GM12878 (cell line): ENCODE data around the gene PTPRU. TPM values are rescaled to one million over a fixed set of nuclear protein-coding genes. Genes with fewer than 3 reads are reported as not detected.

Experiments
- ATAC-seq: fragments of 200-7000 bp; cut with Tn5 transposase; 3 replicates; pipeline ENCODE4 v1.9.1; 2020; ENCODE audit warnings: mild to moderate bottlenecking, moderate library complexity
- BruUV-seq: library from RNA; stranded (reverse); fragments of 400-500 nt; replicated peaks from 2 replicates; lab custom pipeline; 2021; lab: Mats Ljungman, UMichigan
- CTCF ChIA-PET: fragments of 300-600 bp; sonication (Branson Sonifier 250); formaldehyde crosslinking; extraction: SDS; loops from one replicate; lab custom pipeline; 2021; ENCODE audit warnings: inconsistent platforms; lab: Yijun Ruan, JAX
- POLR2A ChIA-PET: fragments of 350-600 bp; formaldehyde crosslinking; extraction: SDS; loops from one replicate; lab custom pipeline; 2021; ENCODE audit warnings: inconsistent platforms; lab: Charles Lee
- RAD21 ChIA-PET: fragments of 300-600 bp; sonication (Branson Sonifier 250); formaldehyde crosslinking; loops from one replicate; lab custom pipeline; 2023; ENCODE audit warnings: antibody characterized with exemption; ENCODE audit not compliant: unreplicated experiment; lab: Charles Lee
- SMC1A ChIA-PET: fragments of 300-600 bp; sonication (Branson Sonifier 250); formaldehyde crosslinking; loops from one replicate; lab custom pipeline; 2023; ENCODE audit not compliant: unreplicated experiment, uncharacterized antibody; lab: Charles Lee
- DNase-seq: peaks from one replicate; pipeline ENCODE4 v3.0.0-alpha.2; 2011; ENCODE audit warnings: low read depth, low spot score
- FAIRE-seq: peaks from 3 replicates; lab custom pipeline; 2011; peaks lifted over from hg19 to GRCh38; lab: Jason Lieb, UNC
- H2AFZ ChIP-seq: 2 replicates; pipeline ENCODE4 v1.6.0; 2011; ENCODE audit warnings: low read depth, low read length, control low read depth; ENCODE audit not compliant: control insufficient read depth
- H3K27ac ChIP-seq: 2 replicates; pipeline ENCODE4 v1.5.1; 2011; ENCODE audit warnings: control low read depth; ENCODE audit not compliant: control insufficient read depth, insufficient read depth
- H3K27me3 ChIP-seq, 2 experiments: replicated peaks in 1 of 2; 2 replicates each; pipeline versions ENCODE4 v1.6.0 to v1.6.1; 2011; ENCODE audit warnings: low read length in 1 of 2; ENCODE audit not compliant: control insufficient read depth in 2 of 2, insufficient read depth in 2 of 2
- H3K36me3 ChIP-seq, 2 experiments: 2 replicates each; pipeline ENCODE4 v1.5.1; 2011; ENCODE audit warnings: low read length in 1 of 2; ENCODE audit not compliant: control insufficient read depth in 2 of 2, insufficient read depth in 2 of 2
- H3K4me1 ChIP-seq: 2 replicates; pipeline ENCODE4 v1.6.1; 2011; ENCODE audit warnings: mild to moderate bottlenecking, low read length, moderate library complexity, mixed read lengths; ENCODE audit not compliant: control insufficient read depth, insufficient read depth
- H3K4me2 ChIP-seq: 2 replicates; pipeline ENCODE4 v1.6.0; 2011; ENCODE audit warnings: control low read depth; ENCODE audit not compliant: control insufficient read depth, insufficient read depth
- H3K4me3 ChIP-seq: fragments of 200-600 bp; sonication (generic); 2 replicates; pipeline ENCODE4 v1.5.1; 2016
- H3K79me2 ChIP-seq: 2 replicates; pipeline ENCODE4 v1.6.0; 2011; ENCODE audit warnings: low read length; ENCODE audit not compliant: control insufficient read depth, insufficient read depth
- H3K9ac ChIP-seq: 2 replicates; pipeline ENCODE4 v1.8.0; 2011; ENCODE audit warnings: low read length, control low read depth, mixed read lengths; ENCODE audit not compliant: control insufficient read depth, insufficient read depth
- H3K9me3 ChIP-seq: replicated peaks from 3 replicates; pipeline ENCODE4 v1.5.1; 2011; ENCODE audit warnings: mild to moderate bottlenecking, low read length; ENCODE audit not compliant: control insufficient read depth, insufficient read depth
- H4K20me1 ChIP-seq: 2 replicates; pipeline ENCODE4 v1.6.0; 2011; ENCODE audit not compliant: control insufficient read depth, insufficient read depth
- CBX5 ChIP-seq: sonication (generic); IDR thresholded peaks from 2 replicates; pipeline ENCODE4 v1.6.1; 2016; ENCODE audit warnings: low read depth, moderate library complexity, mild to moderate bottlenecking, inconsistent platforms
- ESRRA ChIP-seq: IDR thresholded peaks from 2 replicates; pipeline ENCODE4 v1.6.1; 2012; ENCODE audit warnings: mild to moderate bottlenecking, low read length, improper control_type of control experiment
- JUNB ChIP-seq: IDR thresholded peaks from 2 replicates; pipeline ENCODE4 v1.6.1; 2016; ENCODE audit warnings: antibody characterized with exemption, mild to moderate bottlenecking
- SRF ChIP-seq, 2 experiments: IDR thresholded peaks; 2 replicates each; pipeline ENCODE4 v1.6.1; 2011; ENCODE audit warnings: low read depth in 2 of 2, low read length in 2 of 2, mild to moderate bottlenecking in 1 of 2, moderate library complexity in 1 of 2
- ZNF24 ChIP-seq: fragments of 450-650 bp; IDR thresholded peaks from 2 replicates; pipeline ENCODE4 v1.6.1; 2017; ENCODE audit warnings: antibody characterized with exemption, mild to moderate bottlenecking
- WGBS: methylation state at CpG from one replicate; pipeline ENCODE4 v1.1.6; 2016; ENCODE audit warnings: low lambda C conversion rate; ENCODE audit not compliant: insufficient replicate concordance, insufficient coverage; ENCODE audit errors: missing lambda C conversion rate; 5-methylcytosine and 5-hydroxymethylcytosine counted together
- in situ Hi-C: fragments of 300-500 bp; cut with MboI; formaldehyde crosslinking; loops from 9 replicates; pipeline ENCODE4 v1.14.3; 2018; ENCODE audit warnings: mixed read lengths
- intact Hi-C: fragments of 100-400 bp; cut with micrococcal nuclease; formaldehyde crosslinking; loops from one replicate; pipeline ENCODE4 v1.14.2; 2022; ENCODE audit not compliant: unreplicated experiment
- polyA plus RNA-seq, 11 experiments: library from polyadenylated mRNA; depleted of rRNA in 4 of 11; unstranded in 6 of 11; stranded (reverse) in 5 of 11; fragments of >200 nt; fragmentation: Nextera tagmentation in 4 of 11; fragmentation: Illumina TruSeq in 1 of 11; extraction: Ambion mirVana in 4 of 11; extraction: Trizol in 1 of 11; gene quantifications; 1 replicate in 1 of 11; 2 replicates in 10 of 11; pipeline versions ENCODE4 v1.2.1 to v1.2.3, GENCODE V29; 2011 to 2016; ENCODE audit warnings: inconsistent platforms in 2 of 11, missing spikeins in 2 of 11, low read depth in 1 of 11
- total RNA-seq, 4 experiments: library from RNA; depleted of rRNA in 3 of 4; stranded (reverse); fragments of >200 nt in 3 of 4; fragmentation: Illumina TruSeq in 1 of 4; extraction: Trizol in 1 of 4; gene quantifications; 2 replicates each; pipeline versions ENCODE4 v1.2.1 to v1.2.3, GENCODE V29; 2013 to 2021

PTPRU gene
- total and polyA plus RNA-seq, 10 of the 15 experiments (the other 5 are each of a cell fraction or from before 2014, with no cell fraction given): 0.04 to 2.5 (median 0.73) TPM

GRCh38 chr1:29290414-29290985 is 54.2 kb downstream of the PTPRU start:
- intact Hi-C loops: no loop called here
- Histone ChIP-seq H4K20me1 (no peaks in the 10 kb centered on the region), H3K79me2 (no peaks in the 10 kb centered on the region), H3K36me3 (no peaks in the 10 kb centered on the region), H3K9me3 (no peaks in the 10 kb centered on the region; the same call in 2 of the 3 replicates), H3K27ac (no peak overlapping the region), H3K9ac (no peak overlapping the region), H3K4me3 (no peak overlapping the region), H3K27me3 (no peaks in the 10 kb centered on the region; a peak in 2 of 4 replicates), H3K4me2 (no peak overlapping the region), H2AFZ (no peak overlapping the region), H3K4me1 (no peaks in the 10 kb centered on the region)
- in situ Hi-C loops: no loop called here
- no peak for ATAC-seq
- 35% methylated on average over 12 of the region's 12 CpGs for WGBS
- ChIA-PET SMC1A (no interaction called here), POLR2A (no interaction called here), RAD21 (no interaction called here), CTCF (no interaction called here)
- DNase-seq: no peak
- no TSS peak for BruUV-seq
- FAIRE-seq: no peak
- TF ChIP-seq SRF (IDR thresholded peaks at IDR 0.05; ENCODE audit: low read depth in 2 of 2, low read length in 2 of 2): no peak

- H3K4me1 ChIP-seq: no peaks in the 10 kb centered on the region
- no peak overlapping the region for H3K9ac ChIP-seq
- in situ Hi-C loops (no loop called here), intact Hi-C loops (no loop called here)
- FAIRE-seq (no peak), DNase-seq (no peak), ATAC-seq (no peak)
- no peaks in the 10 kb centered on the region for H3K79me2 ChIP-seq
- 61% methylated on average over 10 of the region's 10 CpGs for WGBS
- no peak overlapping the region for H3K27ac ChIP-seq
- no peak overlapping the region for H2AFZ ChIP-seq
- no peaks in the 10 kb centered on the region; the same call in 2 of the 3 replicates for H3K9me3 ChIP-seq
- CTCF ChIA-PET: no interaction called here
- no peaks in the 10 kb centered on the region for H4K20me1 ChIP-seq
- BruUV-seq: no TSS peak
- no peak overlapping the region for H3K4me3 ChIP-seq
- no peaks in the 10 kb centered on the region for H3K36me3 ChIP-seq
- no peaks in the 10 kb centered on the region; a peak in 2 of 4 replicates for H3K27me3 ChIP-seq
- SMC1A ChIA-PET: no interaction called here
- RAD21 ChIA-PET: no interaction called here
- no peak for TF ChIP-seq ZNF24
- no peak for TF ChIP-seq JUNB
- no peak for TF ChIP-seq ESRRA
- no peak for TF ChIP-seq CBX5
- POLR2A ChIA-PET: no interaction called here
- no peak overlapping the region for H3K4me2 ChIP-seq
Observed at GRCh38 chr1:29291756-29292155, 55.4 kb downstream of the PTPRU start.
